NOMO-1 treated with dmso at 0.1 percent for 144 hours (cell line): ENCODE measurements around the gene KNL1.
"Not testable (repeated sequence)": the region's sequence is repeated elsewhere in the genome, so short reads cannot be mapped to it uniquely, and the experiment has no call there.

Experiments used
- DNase-seq: peaks from one replicate; lab custom pipeline; 2025; ENCODE audit not compliant: unreplicated experiment; lab: John Stamatoyannopoulos, UW

The KNL1 gene

GRCh38 chr15:40650479-40650878 is 56.4 kb downstream of the KNL1 start:
- no peak for DNase-seq

- no peak for DNase-seq
Observed at GRCh38 chr15:40660686-40661085, 66.6 kb downstream of the KNL1 start.

GRCh38 chr15:40664909-40665308 is 70.9 kb downstream of the KNL1 start:
- no peak for DNase-seq

DNA sequence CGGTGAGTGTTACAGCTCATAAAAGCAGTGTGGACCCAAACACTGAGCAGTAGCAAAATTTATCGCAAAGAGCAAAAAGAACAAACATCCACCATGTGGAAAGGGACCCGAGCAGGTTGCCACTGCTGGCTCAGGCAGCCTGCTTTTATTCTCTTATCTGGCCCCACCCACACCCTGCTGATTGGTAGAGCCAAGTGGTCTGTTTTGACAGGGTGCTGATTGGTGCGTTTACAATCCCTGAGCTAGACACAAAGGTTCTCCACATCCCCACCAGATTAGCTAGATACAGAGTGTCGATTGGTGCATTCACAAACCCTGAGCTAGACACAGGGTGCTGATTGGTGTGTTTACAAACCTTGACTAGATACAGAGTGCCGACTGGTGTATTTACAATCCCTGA is 82.2 kb downstream of the KNL1 start:
- not testable (repeated sequence) for DNase-seq

DNA sequence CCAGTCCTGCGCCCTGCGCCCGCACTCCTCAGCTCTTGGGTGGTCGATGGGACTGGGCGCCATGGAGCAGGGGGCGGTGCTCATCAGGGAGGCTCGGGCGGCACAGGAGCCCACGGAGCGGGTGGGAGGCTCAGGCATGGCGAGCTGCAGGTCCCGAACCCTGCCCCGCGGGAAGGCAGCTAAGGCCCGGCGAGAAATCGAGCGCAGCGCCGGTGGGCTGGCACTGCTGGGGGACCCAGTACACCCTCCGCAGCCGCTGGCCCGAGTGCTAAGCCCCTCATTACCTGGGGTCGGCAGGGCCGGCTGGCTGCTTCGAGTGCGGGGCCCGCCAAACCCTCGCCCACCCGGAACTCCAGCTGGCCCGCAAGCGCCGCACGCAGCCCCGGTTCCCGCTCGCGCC is 82.9 kb downstream of the KNL1 start:
- not testable (repeated sequence) for DNase-seq

DNA sequence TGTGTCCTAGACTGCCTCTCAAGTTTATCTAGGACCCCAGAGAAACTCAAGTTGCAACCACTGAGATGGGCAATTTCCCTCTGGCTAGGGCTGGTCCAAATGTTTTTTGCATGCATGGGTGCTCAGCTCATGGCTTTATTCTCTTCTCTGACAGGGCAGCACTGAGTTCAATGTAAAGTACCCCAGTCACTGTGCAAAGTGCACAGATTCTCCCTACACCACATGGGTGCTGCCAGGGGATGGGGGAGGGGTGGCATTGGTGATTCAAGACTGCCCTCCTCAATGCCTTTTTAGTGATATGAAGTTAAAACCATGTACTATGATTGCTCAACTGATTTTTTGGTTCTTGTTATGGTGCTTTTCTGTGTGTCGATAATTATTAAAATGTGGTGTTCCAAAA is 86.1 kb downstream of the KNL1 start:
- no peak for DNase-seq

GRCh38 chr15:40680959-40681358 is 86.9 kb downstream of the KNL1 start:
- DNase-seq = not testable (repeated sequence)

- DNase-seq = no peak
Observed at GRCh38 chr15:40684381-40684780, 90.3 kb downstream of the KNL1 start.

- no peak for DNase-seq
Observed at GRCh38 chr15:40685376-40685775, 91.3 kb downstream of the KNL1 start.

DNA sequence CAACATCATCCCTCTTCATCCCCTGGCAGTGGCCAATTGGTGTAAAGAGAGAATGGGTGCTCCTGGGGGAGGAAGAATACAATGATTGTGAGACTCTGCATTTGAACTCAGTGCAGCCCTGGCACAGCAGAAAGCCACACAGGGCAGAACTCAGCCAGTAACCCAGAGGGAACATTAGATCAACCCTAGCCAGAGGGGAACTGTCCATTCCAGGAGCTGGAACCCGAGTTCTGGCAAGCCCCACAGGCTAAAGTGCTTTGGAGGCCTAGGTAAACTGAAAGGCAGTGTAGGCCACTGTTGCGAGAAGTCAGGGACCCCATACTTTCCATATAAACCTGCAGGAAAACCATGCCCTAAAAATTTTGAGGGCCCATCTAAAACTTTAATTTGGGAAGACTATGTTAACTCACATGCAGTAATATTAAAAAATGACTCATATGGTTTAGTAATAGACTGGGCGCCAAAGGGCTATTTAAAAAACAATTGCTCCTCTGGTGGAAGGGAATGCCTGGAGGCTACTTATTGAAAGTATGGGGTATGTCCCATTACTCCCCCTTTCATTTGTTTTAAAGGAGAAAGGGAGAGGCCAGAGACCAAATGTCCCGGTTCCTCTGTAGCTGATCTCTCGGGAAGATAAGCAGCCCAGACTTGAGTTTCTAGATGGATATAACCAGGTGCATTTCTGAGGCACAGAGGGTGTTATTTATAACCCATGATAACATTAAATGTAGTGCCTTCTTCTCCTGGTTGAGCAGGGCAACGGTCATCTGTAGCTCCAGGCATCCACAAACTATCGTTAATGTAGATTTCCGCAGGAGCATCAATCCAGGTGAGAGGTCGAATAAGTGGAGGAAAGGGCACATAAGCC is 95.1 kb downstream of the KNL1 start:
- no peak for DNase-seq

DNA sequence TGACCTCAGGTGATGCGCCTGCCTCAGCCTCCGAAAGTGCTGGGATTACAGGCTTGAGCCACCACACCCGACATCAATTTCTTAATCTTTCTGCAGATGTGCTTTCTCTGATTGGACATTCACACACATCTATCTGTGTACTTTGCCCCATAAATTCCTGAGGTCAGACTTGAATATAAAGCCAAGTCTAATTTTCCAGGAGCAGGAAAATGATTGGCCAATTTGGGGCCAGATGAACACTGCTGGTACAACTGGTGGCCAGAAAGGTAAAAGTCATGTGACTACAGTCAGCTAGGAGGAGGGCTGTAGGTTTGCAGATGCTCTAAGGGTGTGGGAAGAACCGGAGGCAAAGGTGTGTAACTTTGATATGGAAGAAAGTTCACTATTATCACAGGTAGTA is 97.7 kb downstream of the KNL1 start:
- DNase-seq = no peak

DNA sequence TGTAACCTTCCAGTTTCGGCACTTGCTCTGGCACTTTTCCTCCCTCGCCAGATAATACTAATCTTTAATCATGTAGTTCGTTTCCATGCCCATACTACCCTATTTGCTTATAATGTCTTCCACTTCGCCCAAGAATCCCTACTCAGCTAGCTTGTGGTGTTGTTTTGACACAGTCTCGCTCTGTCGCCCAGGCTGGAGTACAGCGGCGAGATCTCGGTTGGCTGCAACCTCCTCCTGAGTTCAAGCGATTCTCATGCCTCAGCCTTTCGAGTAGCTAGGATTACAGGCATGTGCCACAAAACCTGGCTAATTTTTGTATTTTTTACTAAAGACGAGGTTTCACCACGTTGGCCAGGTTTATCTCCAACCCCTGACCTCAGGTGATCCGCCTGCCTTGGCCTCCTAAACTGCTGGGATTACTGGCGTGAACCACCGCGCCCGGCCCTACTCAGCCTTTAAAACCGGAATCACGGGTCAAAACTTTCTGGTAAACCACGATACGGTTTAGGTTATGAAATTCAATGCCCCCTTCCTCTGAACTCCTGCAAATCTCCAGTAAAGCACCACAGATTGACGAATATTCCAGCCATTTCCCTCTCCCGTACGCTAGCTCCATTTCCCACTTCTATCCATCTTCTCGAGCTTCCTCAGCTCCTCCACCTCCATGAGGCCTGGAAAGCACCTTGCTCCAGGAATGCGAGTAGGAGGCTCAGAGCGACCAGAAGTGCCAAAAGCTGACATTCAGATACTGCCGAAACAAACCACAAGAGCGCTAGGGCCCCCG is 100.0 kb downstream of the KNL1 start:
- DNase-seq = no peak

- DNase-seq = peak; percentile 99
Observed at GRCh38 chr15:40694688-40695468, 100.8 kb downstream of the KNL1 start, which contains the start of gene RAD51. TSS of gene RAD51 (plus strand) at chr15:40695174. CDS start at chr15:40698759, 3,585 bp downstream.

GRCh38 chr15:40695469-40695890 is 101.4 kb downstream of the KNL1 start:
- no peak for DNase-seq

DNA sequence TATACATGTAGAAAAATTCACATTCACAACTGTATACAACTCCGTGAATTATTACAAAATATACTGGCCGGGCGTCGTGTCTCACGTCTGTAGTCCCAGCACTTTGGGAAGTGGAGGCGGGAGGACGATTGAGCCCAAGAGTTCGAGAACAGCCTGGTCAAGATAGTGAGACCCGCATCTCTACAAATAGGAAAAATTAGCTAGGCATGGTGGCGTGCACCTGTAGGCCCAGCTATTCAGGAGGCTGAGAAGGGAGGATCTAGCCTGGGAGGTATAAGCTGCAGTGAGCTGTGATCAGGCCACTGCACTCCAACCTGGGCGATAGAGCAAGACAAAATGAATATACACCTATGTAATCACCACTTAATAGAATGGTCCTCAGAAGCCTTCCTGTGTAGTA is 102.2 kb downstream of the KNL1 start:
- no peak for DNase-seq

GRCh38 chr15:40697916-40698315 is 103.9 kb downstream of the KNL1 start:
- DNase-seq = no peak

- no peak for DNase-seq
Observed at GRCh38 chr15:40702077-40702476, 108.0 kb downstream of the KNL1 start.

- DNase-seq = no peak
Observed at GRCh38 chr15:40706121-40706520, 112.1 kb downstream of the KNL1 start.
